Mesothelial cell of epicardium (in vitro differentiated cells): ENCODE measurements around the gene SLC2A2. TPM values are rescaled to one million over a fixed set of nuclear protein-coding genes. Genes with fewer than 3 reads are reported as not detected.

Source experiments
- DNase-seq, 2 experiments: peaks; one replicate each; pipeline ENCODE4 v3.0.0; 2021; ENCODE audit warnings: low spot score in 2 of 2; ENCODE audit not compliant: unreplicated experiment in 2 of 2
- H3K27ac Mint-ChIP-seq: 2 replicates; pipeline ENCODE4 v1.8.0; 2021; ENCODE audit warnings: mixed read lengths
- H3K27me3 Mint-ChIP-seq: 2 replicates; pipeline ENCODE4 v1.8.0; 2021; ENCODE audit warnings: low read depth, mixed read lengths
- H3K36me3 Mint-ChIP-seq: 2 replicates; pipeline ENCODE4 v1.8.0; 2021; ENCODE audit warnings: mixed read lengths
- H3K4me1 Mint-ChIP-seq: 2 replicates; pipeline ENCODE4 v1.8.0; 2021; ENCODE audit warnings: mixed read lengths
- H3K4me3 Mint-ChIP-seq: 2 replicates; pipeline ENCODE4 v1.8.0; 2021; ENCODE audit warnings: mild to moderate bottlenecking, moderate library complexity, mixed read lengths
- H3K9me3 Mint-ChIP-seq: 2 replicates; pipeline ENCODE4 v1.8.0; 2021; ENCODE audit warnings: mixed read lengths
- CTCF ChIP-seq: fragments of 200-600 bp; sonication (generic); IDR thresholded peaks from one replicate; pipeline ENCODE4 v1.5.0; 2021; ENCODE audit warnings: antibody characterized with exemption; ENCODE audit not compliant: unreplicated experiment
- total RNA-seq: library from RNA; stranded (reverse); gene quantifications from 3 replicates; pipeline ENCODE4 v1.2.1, GENCODE V29; 2021

The SLC2A2 gene
- total RNA-seq, 1 donor from 2014 or later: not detected

DNA sequence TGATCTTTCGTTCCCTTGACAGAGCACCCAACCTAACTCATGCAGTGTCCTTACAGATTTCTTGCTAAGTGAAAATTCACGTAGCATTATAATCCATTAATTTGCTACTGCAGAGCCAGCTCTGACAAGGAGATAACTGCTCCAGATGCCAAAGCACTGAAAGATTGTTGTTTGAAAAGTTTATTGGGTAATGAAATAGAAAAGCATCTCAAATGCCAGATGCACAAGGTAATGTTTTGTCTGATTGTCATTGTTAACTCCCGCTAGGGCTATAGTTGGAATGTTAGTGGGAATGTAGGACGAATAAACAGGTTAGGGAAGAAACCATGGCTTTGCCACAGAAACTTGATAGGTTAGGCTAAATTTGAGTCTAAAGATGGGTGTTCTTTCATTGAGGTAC is 20.2 kb upstream of the SLC2A2 start:
- Mint-ChIP-seq H3K27me3 (no peaks in the 10 kb centered on the region), H3K4me3 (no peak overlapping the region), H3K4me1 (no peaks in the 10 kb centered on the region), H3K36me3 (no peaks in the 10 kb centered on the region), H3K9me3 (peaks cover 1% of the 10 kb centered on the region), H3K27ac (no peak overlapping the region)
- TF ChIP-seq CTCF: no peak
- no peak for DNase-seq

DNA sequence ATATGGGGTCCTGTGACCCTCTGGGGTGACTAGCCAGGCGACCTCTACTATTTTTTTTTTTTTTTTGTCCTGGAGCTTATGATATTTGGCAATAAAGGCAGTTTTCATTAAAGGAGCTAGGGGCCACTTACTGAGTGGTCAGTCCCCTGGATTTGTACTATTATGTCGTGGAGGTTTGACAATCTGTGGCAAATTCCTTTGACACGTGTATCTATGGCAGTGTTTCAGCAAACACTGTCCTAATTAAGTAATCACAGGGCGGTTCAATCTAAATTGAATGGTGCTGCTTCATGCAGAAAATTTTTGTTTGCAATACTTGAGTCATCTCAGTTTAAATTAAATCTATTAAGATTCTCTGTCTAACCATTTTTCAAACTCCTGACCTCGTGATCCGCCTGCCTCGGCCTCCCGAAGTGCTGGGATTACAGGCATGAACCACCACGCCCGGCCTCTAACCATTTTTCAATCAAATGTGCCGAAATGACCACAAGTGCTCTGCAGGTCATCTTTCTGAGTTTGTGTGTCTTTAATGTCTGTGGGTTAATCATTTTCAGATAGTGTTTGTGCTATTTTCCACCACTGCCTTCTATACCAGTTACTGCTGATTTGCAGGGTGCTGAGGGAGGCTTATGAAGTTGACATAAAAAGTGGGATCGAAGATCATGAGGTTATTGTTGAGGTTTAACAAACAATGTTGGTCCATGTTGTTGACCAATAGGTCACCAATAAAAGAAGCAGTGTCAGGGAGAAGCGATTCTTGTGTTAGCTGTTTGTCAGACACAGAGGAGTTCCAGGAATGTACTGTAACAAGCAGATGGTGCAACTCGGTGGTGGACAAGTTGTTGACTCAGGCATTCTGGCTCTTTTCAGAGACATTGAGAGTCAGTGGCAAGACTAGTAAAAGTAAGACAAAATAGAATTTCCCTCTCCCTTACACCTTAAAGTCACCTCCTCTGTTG is 18.6 kb upstream of the SLC2A2 start:
- Mint-ChIP-seq H3K4me3 (no peak overlapping the region), H3K36me3 (no peaks in the 10 kb centered on the region), H3K9me3 (no peaks in the 10 kb centered on the region), H3K4me1 (no peaks in the 10 kb centered on the region), H3K27me3 (no peaks in the 10 kb centered on the region), H3K27ac (no peak overlapping the region)
- no peak for TF ChIP-seq CTCF
- no peak for DNase-seq

DNA sequence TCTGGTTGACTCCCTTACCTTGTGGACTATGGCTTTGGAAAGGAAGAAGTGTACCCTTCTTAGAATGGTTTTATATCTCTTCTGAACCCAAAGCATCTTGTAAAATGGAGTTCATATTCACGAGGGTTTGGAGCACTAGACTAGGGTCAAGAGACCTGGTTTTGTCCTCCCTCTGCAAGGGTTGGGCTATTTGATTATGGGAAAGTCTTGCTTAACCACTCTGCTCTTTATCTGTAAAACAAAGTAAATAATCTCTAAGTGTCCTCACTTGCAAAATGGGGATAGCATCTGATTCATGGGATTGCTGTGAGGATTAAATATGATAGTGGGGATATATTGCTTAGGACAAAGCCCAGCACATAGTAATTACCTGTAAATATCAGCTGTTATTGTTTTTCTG is 17.9 kb upstream of the SLC2A2 start:
- DNase-seq: no peak
- no peaks in the 10 kb centered on the region for H3K27me3 Mint-ChIP-seq
- H3K4me3 Mint-ChIP-seq: no peak overlapping the region
- no peaks in the 10 kb centered on the region for H3K9me3 Mint-ChIP-seq
- H3K4me1 Mint-ChIP-seq: no peaks in the 10 kb centered on the region
- no peaks in the 10 kb centered on the region for H3K36me3 Mint-ChIP-seq
- no peak for TF ChIP-seq CTCF
- no peak overlapping the region for H3K27ac Mint-ChIP-seq

- Mint-ChIP-seq H3K27me3 (peaks cover 9% of the 10 kb centered on the region), H3K4me3 (no peak overlapping the region), H3K36me3 (no peaks in the 10 kb centered on the region), H3K4me1 (peaks cover 4% of the 10 kb centered on the region), H3K9me3 (no peaks in the 10 kb centered on the region), H3K27ac (no peak overlapping the region)
- TF ChIP-seq CTCF: no peak
- no peak for DNase-seq
These were observed 13.2 kb upstream of the SLC2A2 start for GRCh38 chr3:171039674-171040073.

DNA sequence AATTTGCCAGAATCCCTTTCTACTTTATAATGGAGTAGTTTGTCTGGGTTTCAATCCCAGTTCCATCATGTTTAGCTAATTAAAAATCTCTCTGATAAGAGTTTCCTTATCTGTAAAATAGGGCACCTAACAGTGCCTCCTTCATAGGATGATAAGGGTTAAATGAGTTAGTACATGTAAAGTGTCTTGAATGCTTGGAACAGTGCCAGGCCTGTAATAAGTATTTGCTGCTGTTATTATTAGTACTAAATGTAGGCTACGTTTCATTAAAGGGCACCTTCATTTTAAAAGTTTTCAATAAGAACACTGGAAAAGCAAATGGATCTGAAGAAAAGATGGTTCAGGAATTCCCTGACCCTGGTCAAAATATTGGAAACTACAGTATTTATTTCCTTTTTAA is 11.8 kb upstream of the SLC2A2 start:
- Mint-ChIP-seq H3K36me3 (no peaks in the 10 kb centered on the region), H3K4me1 (peaks cover 4% of the 10 kb centered on the region), H3K4me3 (no peak overlapping the region), H3K9me3 (no peaks in the 10 kb centered on the region), H3K27me3 (peaks cover 14% of the 10 kb centered on the region), H3K27ac (no peak overlapping the region)
- DNase-seq: no peak
- no peak for TF ChIP-seq CTCF
